Kidney capillary endothelial cell (primary cell): ENCODE data around the gene PLEKHA8.

Source experiments
- DNase-seq: peaks from one replicate; pipeline ENCODE4 v3.0.0-alpha.2; 2018; ENCODE audit warnings: low spot score

PLEKHA8 gene

DNA sequence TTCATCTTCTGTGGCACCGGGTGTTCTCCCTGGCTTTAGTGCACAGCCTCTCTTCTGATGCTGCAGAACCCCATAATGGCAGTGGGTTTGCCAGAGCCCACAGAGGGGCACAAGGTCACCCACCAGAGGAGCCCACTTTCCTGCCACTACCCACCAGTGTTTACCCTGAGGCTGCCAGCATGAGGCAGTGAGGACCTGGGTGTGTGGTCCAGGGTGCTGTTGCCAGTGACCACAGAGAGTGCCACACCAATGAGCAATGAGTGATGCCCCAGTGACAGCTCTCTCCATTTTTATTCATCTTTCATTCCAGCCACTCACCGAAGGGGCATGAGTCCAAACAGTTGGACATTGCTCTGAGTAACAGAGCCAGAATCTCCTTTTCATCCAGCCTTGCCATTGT, 141.4 kb downstream of the PLEKHA8 start:
- no peak for DNase-seq

- DNase-seq, result no peak
These were observed 142.4 kb downstream of the PLEKHA8 start for GRCh38 chr7:30170476-30171205.

GRCh38 chr7:30171766-30172447, 143.7 kb downstream of the PLEKHA8 start:
- DNase-seq, result no peak

DNA sequence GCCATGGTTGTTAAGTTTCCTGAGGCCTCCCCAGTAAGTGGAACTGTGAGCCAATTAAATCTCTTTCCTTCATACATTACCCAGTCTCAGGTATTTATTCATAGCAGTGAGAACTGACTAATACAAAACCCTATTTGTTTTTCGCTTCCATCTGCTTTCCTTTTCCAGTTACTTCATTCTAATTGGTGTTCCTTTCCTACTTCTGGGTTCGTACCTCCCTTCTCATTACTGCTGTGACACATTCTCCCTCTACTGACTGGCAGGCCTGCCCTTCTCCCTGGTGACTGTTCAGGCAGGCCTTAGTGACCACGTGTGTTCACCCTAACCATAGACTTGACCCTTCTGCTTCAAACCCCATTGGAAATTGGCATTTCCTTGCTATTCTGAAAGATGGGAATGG, 144.2 kb downstream of the PLEKHA8 start:
- no peak for DNase-seq

- no peak for DNase-seq
These were observed 145.1 kb downstream of the PLEKHA8 start for GRCh38 chr7:30173058-30173897.

GRCh38 chr7:30175180-30175579, 147.0 kb downstream of the PLEKHA8 start:
- no peak for DNase-seq

DNA sequence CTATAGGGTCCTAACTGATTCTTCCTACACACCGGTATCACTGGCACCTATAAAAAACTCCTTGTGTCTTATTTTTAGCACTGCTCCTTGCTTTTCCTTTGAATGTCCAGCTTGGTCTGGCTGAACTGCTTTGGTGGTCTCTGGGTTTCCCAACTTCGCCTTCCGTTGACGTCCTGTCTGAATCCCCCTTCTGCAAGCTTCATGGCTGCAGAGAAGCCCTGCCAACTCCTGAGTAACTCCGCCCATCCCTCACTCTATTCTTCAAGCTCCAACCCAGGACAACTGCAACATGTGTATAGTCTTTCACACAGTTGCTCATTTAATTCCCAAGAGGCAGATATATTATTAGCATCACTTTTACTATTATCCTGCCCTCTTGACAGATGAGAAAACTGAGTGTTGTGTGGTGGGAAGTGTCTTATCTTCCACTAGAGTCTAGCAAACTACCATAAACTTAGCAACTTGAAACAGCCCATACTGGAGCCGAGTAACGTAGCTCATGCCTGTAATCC, 147.5 kb downstream of the PLEKHA8 start:
- no peak for DNase-seq

DNA sequence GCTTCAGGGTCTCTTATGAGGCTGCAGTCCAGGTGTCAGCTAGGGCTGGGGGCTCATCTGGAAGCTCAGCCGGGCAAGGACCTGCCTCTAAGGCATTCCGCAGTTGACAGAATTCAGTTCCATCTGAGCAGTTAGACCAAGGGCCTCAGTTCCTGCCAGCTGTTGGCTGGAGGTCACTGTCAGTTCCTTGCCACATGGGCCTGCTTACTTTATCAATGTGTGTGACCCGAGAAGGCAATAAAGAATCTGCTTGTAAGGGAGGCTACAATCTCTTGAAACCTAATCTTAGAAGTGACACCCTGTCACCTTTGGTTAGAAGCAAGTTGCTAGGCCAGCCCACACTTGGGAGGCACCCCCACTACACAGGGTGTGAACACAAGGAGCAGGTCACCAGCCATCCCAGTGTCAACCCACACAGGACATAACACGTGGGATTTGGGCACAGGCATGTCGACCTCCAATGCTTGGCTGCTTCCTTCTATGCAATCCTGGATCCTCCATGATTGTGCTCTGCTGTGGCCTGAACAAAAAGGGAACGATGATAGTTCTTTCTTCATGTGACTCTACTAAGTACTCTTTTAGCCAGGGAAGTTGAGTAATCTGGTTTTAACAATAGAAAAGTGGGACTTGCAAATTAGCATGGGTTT, 148.4 kb downstream of the PLEKHA8 start:
- no peak for DNase-seq

- no peak for DNase-seq
These were observed 149.0 kb downstream of the PLEKHA8 start for GRCh38 chr7:30177186-30177585.

- no peak for DNase-seq
These were observed 149.8 kb downstream of the PLEKHA8 start for GRCh38 chr7:30177965-30178364.

DNA sequence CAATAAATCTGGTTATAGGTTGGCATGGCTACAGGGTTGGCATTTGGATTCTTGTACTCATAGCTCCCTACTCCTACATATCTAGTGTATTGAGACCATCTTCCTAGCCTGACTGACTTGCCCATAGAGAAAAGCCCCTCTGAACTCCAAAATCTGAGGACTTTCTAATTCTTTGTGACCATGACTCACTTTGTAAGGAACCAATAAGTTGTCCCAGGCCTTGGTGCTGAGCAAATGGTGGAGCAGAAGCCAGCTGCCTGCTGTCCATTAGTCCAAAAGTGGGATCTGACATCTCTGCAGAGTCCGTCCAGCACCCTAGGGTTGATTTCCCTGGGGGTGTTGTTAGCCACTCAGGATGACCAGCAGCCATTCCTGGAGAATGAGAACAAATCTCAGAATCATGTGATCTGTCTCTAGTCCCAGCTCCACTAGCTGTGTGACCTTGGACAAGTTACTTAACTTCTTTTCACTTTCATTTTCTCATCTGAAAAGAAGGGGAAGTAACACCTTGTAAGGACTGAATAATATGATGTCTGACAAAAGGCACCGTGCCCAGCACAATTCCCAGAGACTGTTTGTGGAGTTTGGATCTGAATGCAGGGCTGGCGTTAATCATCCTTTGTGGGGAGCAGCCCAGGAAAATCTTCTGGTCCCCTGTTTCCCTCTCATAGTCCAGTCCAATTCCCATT, 150.7 kb downstream of the PLEKHA8 start:
- DNase-seq, result no peak
